ENCODE measurements around the gene SH3PXD2B.

DNA sequence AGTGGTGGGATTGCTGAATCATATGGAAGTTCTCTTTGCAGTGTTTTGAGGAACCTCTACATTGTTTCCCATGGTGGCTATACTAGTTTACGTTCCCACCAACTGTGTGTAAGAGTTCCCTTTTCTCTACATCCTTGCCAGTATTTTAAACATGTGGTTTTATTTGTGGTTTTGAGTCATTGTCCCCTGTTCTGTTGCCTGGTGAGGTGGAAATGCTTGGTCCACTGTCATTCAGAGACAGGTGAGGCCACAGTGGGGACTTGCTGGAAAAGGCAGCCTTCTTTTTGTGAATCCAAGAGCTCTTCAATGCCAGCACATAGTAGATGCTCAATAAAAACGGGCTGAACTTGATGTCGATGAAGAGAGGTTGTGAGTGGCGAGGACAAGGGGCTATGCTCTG is 44.2 kb downstream of the SH3PXD2B start:
- TF ChIP-seq, protein P1, sequence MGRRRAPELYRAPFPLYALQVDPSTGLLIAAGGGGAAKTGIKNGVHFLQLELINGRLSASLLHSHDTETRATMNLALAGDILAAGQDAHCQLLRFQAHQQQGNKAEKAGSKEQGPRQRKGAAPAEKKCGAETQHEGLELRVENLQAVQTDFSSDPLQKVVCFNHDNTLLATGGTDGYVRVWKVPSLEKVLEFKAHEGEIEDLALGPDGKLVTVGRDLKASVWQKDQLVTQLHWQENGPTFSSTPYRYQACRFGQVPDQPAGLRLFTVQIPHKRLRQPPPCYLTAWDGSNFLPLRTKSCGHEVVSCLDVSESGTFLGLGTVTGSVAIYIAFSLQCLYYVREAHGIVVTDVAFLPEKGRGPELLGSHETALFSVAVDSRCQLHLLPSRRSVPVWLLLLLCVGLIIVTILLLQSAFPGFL (CRISPR knock-in tag; IDR thresholded peaks at IDR 0.05; ENCODE audit: borderline replicate concordance), result no peak
- TF ChIP-seq, protein P2, sequence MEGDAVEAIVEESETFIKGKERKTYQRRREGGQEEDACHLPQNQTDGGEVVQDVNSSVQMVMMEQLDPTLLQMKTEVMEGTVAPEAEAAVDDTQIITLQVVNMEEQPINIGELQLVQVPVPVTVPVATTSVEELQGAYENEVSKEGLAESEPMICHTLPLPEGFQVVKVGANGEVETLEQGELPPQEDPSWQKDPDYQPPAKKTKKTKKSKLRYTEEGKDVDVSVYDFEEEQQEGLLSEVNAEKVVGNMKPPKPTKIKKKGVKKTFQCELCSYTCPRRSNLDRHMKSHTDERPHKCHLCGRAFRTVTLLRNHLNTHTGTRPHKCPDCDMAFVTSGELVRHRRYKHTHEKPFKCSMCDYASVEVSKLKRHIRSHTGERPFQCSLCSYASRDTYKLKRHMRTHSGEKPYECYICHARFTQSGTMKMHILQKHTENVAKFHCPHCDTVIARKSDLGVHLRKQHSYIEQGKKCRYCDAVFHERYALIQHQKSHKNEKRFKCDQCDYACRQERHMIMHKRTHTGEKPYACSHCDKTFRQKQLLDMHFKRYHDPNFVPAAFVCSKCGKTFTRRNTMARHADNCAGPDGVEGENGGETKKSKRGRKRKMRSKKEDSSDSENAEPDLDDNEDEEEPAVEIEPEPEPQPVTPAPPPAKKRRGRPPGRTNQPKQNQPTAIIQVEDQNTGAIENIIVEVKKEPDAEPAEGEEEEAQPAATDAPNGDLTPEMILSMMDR (IDR thresholded peaks at IDR 0.05), result no peak
- no peak for TF ChIP-seq ATF2 (CRISPR knock-in tag; IDR thresholded peaks at IDR 0.05; ENCODE audit: borderline replicate concordance, low read depth)
- no peak for TF ChIP-seq ZNF512 (CRISPR knock-in tag; IDR thresholded peaks at IDR 0.05; ENCODE audit: borderline replicate concordance)
